Lung (tissue), 10 donors: ENCODE measurements around the gene ARL17B. TPM values are rescaled to one million over a fixed set of nuclear protein-coding genes. Genes with fewer than 3 reads are reported as not detected.
A peak's percentile ranks its signal among the peaks of the same experiment; 100 is the strongest.
"Not testable (repeated sequence)": the region's sequence is repeated elsewhere in the genome, so short reads cannot be mapped to it uniquely, and the experiment has no call there.

Experiments
- ATAC-seq: fragments of 200-7000 bp; cut with Tn5 transposase; one replicate; pipeline ENCODE4 v1.9.1; 2020; ENCODE audit warnings: moderate number of reproducible peaks; ENCODE audit not compliant: insufficient read depth, low FRiP score
- DNase-seq, 3 donors: peaks; one replicate each; pipeline ENCODE4 v3.0.0-alpha.2; 2013 to 2017
- H3K27ac ChIP-seq, 2 donors: one replicate each; pipeline ENCODE4 v1.5.1; 2013; ENCODE audit warnings: mild to moderate bottlenecking in 2 of 2, moderate library complexity in 2 of 2, control low read depth in 1 of 2, inconsistent platforms in 1 of 2, low read depth in 1 of 2, low read length in 1 of 2
- H3K27me3 ChIP-seq, 3 donors: one replicate each; pipeline ENCODE4 v1.5.1; 2013; ENCODE audit warnings: low read length in 2 of 3; ENCODE audit not compliant: control insufficient read depth in 3 of 3, insufficient read depth in 3 of 3
- H3K36me3 ChIP-seq, 4 donors: one replicate each; pipeline ENCODE4 v1.5.1; 2013; ENCODE audit warnings: low read length in 4 of 4, mild to moderate bottlenecking in 1 of 4, moderate library complexity in 1 of 4; ENCODE audit not compliant: control insufficient read depth in 4 of 4, insufficient read depth in 4 of 4
- H3K4me1 ChIP-seq, 5 donors: one replicate each; pipeline ENCODE4 v1.5.1; 2013; ENCODE audit warnings: low read length in 5 of 5, mild to moderate bottlenecking in 2 of 5, moderate library complexity in 1 of 5; ENCODE audit not compliant: control insufficient read depth in 5 of 5, insufficient read depth in 5 of 5
- H3K4me3 ChIP-seq: one replicate; pipeline ENCODE4 v1.5.1; 2013; ENCODE audit warnings: mild to moderate bottlenecking, control low read depth, moderate library complexity
- H3K9ac ChIP-seq, 2 donors: one replicate each; pipeline ENCODE4 v1.5.1; 2013; ENCODE audit warnings: low read length in 2 of 2, control low read depth in 1 of 2; ENCODE audit not compliant: insufficient read depth in 1 of 2
- H3K9me3 ChIP-seq, 4 donors: one replicate each; pipeline ENCODE4 v1.5.1; 2013; ENCODE audit warnings: low read length in 3 of 4, mild to moderate bottlenecking in 1 of 4, moderate library complexity in 1 of 4; ENCODE audit not compliant: control insufficient read depth in 4 of 4, insufficient read depth in 3 of 4
- WGBS, 2 donors: extraction: QIAGEN DNeasy Blood & Tissue Kit; methylation state at CpG; one replicate each; pipeline ENCODE4 v1.1.7; 2013; 5-methylcytosine and 5-hydroxymethylcytosine counted together
- polyA plus RNA-seq, 2 donors: library from polyadenylated mRNA; stranded (reverse); fragments of 200-250 nt; gene quantifications; one replicate each; pipeline ENCODE4 v1.2.1, GENCODE V29; 2013
- total RNA-seq, 2 donors: library from RNA; depleted of rRNA in 1 of 2; stranded (reverse); fragments of >200 nt in 1 of 2; gene quantifications; one replicate each; pipeline ENCODE4 v1.2.1, GENCODE V29; 2014 to 2021
- donor health status: Bipolar disorder and iron deficiency.
- donor health status: healthy.
- donor health status: DM: yes; HTN: yes; CAD: no.

ARL17B gene
- total and polyA plus RNA-seq, 4 donors: 6.7 to 24.7 (median 12.4) TPM

DNA sequence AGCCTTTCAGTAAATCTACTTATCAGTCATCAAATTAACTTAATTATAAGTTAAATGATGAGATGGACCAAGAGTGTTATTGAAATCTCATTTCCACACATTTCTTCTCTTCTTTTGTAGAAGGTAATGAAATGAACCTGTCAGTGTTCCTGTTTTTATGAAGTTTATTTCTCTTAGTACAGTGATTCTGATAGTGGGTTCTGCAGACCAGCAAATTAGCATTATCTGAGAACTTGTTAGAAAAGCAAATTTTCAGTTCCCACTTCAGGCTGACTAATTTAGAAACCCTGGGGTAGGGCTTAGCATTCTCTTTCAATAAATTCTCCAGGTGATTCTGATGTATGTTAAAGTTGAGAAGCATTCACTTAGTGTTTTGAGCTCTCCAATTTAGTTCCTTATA, 23.9 kb upstream of the ARL17B start:
- DNase-seq: not testable (repeated sequence)

DNA sequence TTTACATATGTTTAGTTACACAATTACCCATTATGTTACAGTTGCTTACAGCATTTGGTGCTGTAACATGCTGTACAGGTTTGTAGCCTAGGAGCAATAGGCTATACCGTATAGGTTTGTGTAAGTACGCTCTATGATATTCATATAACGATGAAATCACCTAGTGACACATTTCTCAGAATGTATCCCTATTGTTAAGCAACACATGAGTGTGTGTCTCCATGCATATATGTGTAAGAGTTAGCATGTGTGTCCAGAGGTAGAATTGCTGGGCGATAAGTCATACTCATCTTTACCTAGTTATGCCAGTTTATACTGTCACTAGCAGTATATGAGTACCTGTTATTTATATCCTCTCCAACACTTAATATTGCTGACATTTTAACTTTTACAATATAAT, 21.6 kb upstream of the ARL17B start:
- not testable (repeated sequence) for H3K27ac ChIP-seq, DNase-seq, H3K9me3 ChIP-seq, H3K9ac ChIP-seq, H3K4me1 ChIP-seq, ATAC-seq, H3K36me3 ChIP-seq, H3K27me3 ChIP-seq, H3K4me3 ChIP-seq
- WGBS, 2 donors: 85 to 97% methylated on average over 3 of the region's 4 CpGs

More for the DNA sequence above, 23.9 kb upstream of the ARL17B start:
- H3K27me3 ChIP-seq, H3K27ac ChIP-seq, H3K4me3 ChIP-seq, H3K9ac ChIP-seq, H3K9me3 ChIP-seq, H3K36me3 ChIP-seq, H3K4me1 ChIP-seq, ATAC-seq: not testable (repeated sequence)

DNA sequence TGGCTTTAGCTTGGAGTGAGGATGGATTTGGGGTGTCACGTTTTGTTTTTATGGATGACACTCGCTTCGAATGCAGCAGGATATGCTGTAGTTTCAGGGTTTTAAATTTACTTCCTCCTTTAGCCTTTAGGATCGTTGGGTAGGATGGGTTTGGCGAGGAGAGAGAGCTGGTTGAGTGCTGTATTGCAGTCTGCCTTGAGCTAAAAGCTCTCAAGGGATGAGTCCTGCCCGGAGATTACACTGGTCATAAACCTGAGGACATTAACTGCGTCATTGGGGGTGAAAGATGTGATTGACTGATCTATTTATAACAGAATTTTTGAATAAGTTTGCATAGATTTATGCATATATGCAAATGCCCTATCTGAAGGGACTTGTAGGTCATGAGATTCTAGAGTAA, 11.9 kb upstream of the ARL17B start:
- WGBS, 2 donors: no CpG with 5 or more reads among the region's 7 CpGs
- not testable (repeated sequence) for DNase-seq, H3K27me3 ChIP-seq, H3K36me3 ChIP-seq, H3K4me3 ChIP-seq, H3K27ac ChIP-seq, H3K4me1 ChIP-seq, H3K9ac ChIP-seq, H3K9me3 ChIP-seq
- ATAC-seq: peak; percentile 33

DNA sequence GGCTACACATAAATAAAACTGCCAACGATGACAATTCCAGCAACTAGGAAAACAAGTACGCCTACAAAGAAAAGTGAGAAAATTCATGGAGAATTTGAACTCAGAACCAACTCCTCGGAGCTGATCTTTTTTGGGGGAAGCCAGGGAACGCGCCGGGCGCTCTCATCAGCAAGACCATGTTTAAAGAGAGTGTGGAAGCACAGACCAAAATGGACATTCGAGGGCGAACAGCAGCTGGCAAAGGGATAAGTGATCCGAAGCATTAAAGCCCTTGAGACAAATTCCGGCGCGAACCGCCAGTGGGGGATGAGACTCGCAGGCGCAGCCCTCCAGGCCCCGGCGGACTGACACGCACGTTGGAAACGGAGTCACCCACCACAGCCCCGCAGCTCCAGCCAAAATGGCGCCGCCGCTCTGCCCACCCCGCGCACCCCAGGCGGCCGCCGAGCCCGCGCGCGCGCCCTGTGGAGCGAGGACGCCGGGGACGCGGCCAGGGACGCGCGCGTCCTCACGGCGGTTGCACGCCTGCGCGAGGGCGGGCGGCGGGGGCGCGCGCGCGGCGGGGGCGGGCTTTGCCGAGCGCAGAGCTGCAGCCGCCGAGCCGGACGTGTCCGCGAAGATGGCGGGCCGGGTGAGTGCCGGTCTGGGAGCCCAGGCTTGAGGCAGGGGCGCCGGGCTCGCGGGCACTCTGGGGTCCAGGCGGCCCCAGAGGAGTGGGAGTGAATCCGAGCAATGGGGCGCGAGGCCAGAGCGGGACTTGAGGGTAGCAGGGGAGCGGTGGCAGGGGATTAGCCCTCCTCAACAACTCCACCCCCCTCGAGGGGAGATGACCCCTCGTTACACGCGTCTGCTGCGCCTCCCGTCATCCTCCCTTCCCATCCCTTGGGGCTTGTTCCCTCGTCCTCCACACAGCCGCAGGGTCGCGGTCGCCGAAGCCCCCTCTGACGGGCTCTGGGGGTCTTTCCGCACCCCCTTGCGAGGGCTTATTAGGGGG, 11.0 kb upstream of the ARL17B start:
- H3K9me3 ChIP-seq, H3K27me3 ChIP-seq, H3K4me1 ChIP-seq, H3K9ac ChIP-seq, H3K27ac ChIP-seq, DNase-seq, H3K4me3 ChIP-seq, H3K36me3 ChIP-seq: not testable (repeated sequence)
- no CpG with 5 or more reads among the region's 95 CpGs for WGBS, 2 donors
- ATAC-seq: peak; percentile 97

DNA sequence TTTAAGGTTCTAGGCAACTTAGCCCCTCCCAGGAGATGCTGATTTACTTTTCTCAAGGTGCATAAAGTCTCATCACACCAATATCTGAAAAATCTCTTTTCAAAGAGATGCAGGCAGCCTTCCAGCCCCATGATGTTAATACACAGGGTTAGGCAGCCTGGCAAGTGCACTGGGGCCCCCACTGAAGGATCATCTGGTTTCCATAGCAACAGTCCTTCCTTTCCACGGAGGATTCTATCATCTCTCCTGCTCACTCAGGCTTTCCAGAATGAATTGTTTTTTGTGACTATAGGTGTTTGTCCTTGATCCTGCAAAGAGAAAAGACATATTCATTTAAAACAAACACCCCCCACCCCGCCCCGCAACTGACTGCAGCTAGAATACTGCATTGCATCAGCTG, 6.0 kb upstream of the ARL17B start:
- not testable (repeated sequence) for H3K27ac ChIP-seq, H3K4me1 ChIP-seq, ATAC-seq, H3K27me3 ChIP-seq, H3K4me3 ChIP-seq, H3K36me3 ChIP-seq, H3K9ac ChIP-seq, H3K9me3 ChIP-seq, DNase-seq
- no CpG with 5 or more reads among the region's 3 CpGs for WGBS, 2 donors

DNA sequence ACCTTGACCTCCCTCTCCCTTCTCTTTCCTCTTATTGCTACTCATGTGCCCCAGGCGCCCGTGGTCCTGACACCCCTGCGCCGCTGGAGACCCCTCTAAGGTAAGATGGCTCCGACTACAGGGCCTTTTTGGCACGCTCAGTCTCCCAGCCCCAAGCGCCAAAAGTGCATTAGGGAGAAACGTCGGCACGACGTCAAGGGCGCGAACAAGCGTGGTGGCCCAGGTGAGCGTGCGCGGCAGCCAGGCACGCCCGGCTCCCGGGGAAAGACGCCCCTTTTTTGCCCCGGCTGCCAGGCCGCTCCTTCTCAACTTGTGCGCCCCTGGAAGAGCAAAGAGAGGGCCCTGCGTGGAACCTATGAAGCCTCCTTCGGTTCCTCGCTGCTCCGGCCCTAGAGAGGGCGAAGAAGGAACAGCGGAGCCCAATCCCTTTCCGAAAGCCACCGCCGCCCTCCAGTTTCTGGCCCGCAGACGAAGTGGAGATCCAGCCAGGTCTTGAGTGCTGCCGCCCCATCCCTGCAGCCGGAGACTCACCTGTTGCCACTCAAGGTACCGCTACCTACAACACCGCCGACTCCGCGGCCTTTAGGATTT, 326 bp downstream of the ARL17B start:
- not testable (repeated sequence) for H3K27ac ChIP-seq, H3K36me3 ChIP-seq, H3K9ac ChIP-seq, H3K9me3 ChIP-seq, DNase-seq, H3K27me3 ChIP-seq, H3K4me1 ChIP-seq, H3K4me3 ChIP-seq
- peak; percentile 9 for ATAC-seq
- no CpG with 5 or more reads among the region's 42 CpGs for WGBS, 2 donors

DNA sequence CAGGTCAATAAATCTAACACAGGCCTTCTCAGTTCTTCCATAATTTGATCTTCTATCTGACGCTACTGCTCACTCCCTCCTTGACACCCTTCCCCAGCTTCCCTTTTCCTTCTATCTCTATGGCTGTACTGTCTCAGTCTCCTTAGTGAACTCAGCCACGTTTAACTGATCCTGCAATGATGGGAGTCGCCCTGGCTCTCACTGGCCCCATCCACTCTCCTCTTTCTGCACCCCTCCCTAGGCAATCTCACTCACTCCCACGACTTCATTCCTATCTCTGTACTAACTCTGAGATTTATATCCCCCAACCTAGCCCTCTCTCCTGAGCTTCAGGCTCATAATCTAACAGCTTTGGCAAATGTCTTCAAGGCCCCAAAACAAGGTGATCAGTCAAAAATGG, 7.7 kb downstream of the ARL17B start:
- H3K27me3 ChIP-seq, H3K36me3 ChIP-seq, H3K9ac ChIP-seq, H3K4me3 ChIP-seq, H3K9me3 ChIP-seq, H3K4me1 ChIP-seq, DNase-seq, ATAC-seq, H3K27ac ChIP-seq: not testable (repeated sequence)
- no CpG with 5 or more reads among the region's 4 CpGs for WGBS, 2 donors

DNA sequence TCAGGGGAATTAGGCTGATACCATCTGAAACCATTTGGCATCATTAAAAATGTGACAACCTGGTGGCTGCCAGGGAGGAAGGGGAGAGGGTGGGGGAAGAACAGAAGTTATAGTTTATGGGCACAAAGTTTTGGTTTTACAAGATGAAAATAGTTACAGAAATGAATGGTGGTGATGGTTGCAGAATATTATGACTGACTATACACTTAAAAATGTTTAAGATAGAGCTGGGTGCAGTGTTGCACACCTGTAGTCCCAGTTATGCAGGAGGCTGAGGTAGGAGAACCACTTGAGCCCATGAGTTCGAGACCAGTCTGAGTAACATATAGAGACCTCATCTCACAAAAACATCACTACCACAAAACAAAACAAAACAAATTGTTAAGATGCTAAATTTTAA, 12.5 kb downstream of the ARL17B start:
- H3K27me3 ChIP-seq, DNase-seq, H3K4me3 ChIP-seq, H3K27ac ChIP-seq, H3K4me1 ChIP-seq, H3K9me3 ChIP-seq, H3K36me3 ChIP-seq, ATAC-seq, H3K9ac ChIP-seq: not testable (repeated sequence)
- WGBS, 2 donors: no CpG with 5 or more reads among the region's 1 CpG
